HEK293 (cell line): ENCODE results near the gene COL11A2.
A peak's percentile ranks its signal among the peaks of the same experiment; 100 is the strongest.

ENCODE experiments used
- CTCF ChIA-PET: fragments of 350-600 bp; formaldehyde crosslinking; extraction: SDS; loops from one replicate; lab custom pipeline; 2021; ENCODE audit warnings: antibody characterized with exemption; lab: Yijun Ruan, JAX
- POLR2A ChIA-PET: fragments of 300-600 bp; formaldehyde crosslinking; extraction: SDS; loops from one replicate; lab custom pipeline; 2020; ENCODE audit warnings: antibody characterized with exemption, inconsistent platforms; lab: Yijun Ruan, JAX
- H3K27ac ChIP-seq: fragments of 200-500 bp; sonication (Bioruptor generic); 2 replicates; pipeline ENCODE4 v1.5.1; 2014; ENCODE audit warnings: low read depth, low read length, control low read depth, inconsistent platforms; ENCODE audit errors: extremely low read depth
- H3K36me3 ChIP-seq, 2 experiments: fragments of 200-500 bp in 1 of 2; sonication (Bioruptor generic) in 1 of 2; 1 replicate in 1 of 2; 2 replicates in 1 of 2; pipeline ENCODE4 v1.5.1; 2014 to 2017; ENCODE audit warnings: inconsistent platforms in 2 of 2, low read length in 2 of 2; ENCODE audit not compliant: control insufficient read depth in 2 of 2, insufficient read depth in 1 of 2
- H3K4me1 ChIP-seq: fragments of 200-500 bp; sonication (Bioruptor generic); 2 replicates; pipeline ENCODE4 v1.5.1; 2014; ENCODE audit warnings: mild to moderate bottlenecking, low read length, inconsistent platforms; ENCODE audit not compliant: control insufficient read depth, insufficient read depth
- H3K4me3 ChIP-seq: 2 replicates; pipeline ENCODE4 v1.5.1; 2011; ENCODE audit warnings: low read depth, mild to moderate bottlenecking, control low read depth, low read length, moderate library complexity
- H3K9me3 ChIP-seq: fragments of 200-500 bp; sonication (Bioruptor generic); 2 replicates; pipeline ENCODE4 v1.5.1; 2014; ENCODE audit warnings: low read depth, low read length, inconsistent platforms; ENCODE audit not compliant: control insufficient read depth, insufficient read depth
- BCL11B ChIP-seq: fragments of 450-650 bp; formaldehyde crosslinking; IDR thresholded peaks from 2 replicates; pipeline ENCODE4 v1.5.1; 2016; ENCODE audit warnings: low read depth, missing biosample characterization, missing genetic modification characterization
- EGR2 ChIP-seq: fragments of 450-650 bp; formaldehyde crosslinking; IDR thresholded peaks from 2 replicates; pipeline ENCODE4 v1.5.1; 2016; ENCODE audit warnings: low read depth, missing biosample characterization, missing genetic modification characterization
- GLIS2 ChIP-seq: fragments of 450-650 bp; formaldehyde crosslinking; IDR thresholded peaks from 2 replicates; pipeline ENCODE4 v1.5.1; 2016; ENCODE audit warnings: missing biosample characterization, missing genetic modification characterization
- KLF1 ChIP-seq: fragments of 450-650 bp; formaldehyde crosslinking; IDR thresholded peaks from 2 replicates; pipeline ENCODE4 v1.5.1; 2016; ENCODE audit warnings: missing biosample characterization, missing genetic modification characterization
- KLF16 ChIP-seq: fragments of 450-650 bp; formaldehyde crosslinking; IDR thresholded peaks from 2 replicates; pipeline ENCODE4 v1.5.1; 2017; ENCODE audit warnings: missing biosample characterization, missing genetic modification characterization
- PRDM1 ChIP-seq: fragments of 450-650 bp; formaldehyde crosslinking; IDR thresholded peaks from 2 replicates; pipeline ENCODE4; 2016; ENCODE audit warnings: missing biosample characterization, missing genetic modification characterization
- PRDM4 ChIP-seq: fragments of 450-650 bp; formaldehyde crosslinking; IDR thresholded peaks from 2 replicates; pipeline ENCODE4 v1.5.1; 2017; ENCODE audit warnings: missing biosample characterization, missing genetic modification characterization
- REPIN1 ChIP-seq: fragments of 450-650 bp; formaldehyde crosslinking; IDR thresholded peaks from 2 replicates; pipeline ENCODE4 v1.5.1; 2017; ENCODE audit warnings: missing biosample characterization, missing genetic modification characterization, low read depth
- SP2 ChIP-seq: fragments of 450-650 bp; formaldehyde crosslinking; IDR thresholded peaks from 2 replicates; pipeline ENCODE4 v1.5.1; 2016; ENCODE audit warnings: missing biosample characterization, missing genetic modification characterization
- SP7 ChIP-seq: fragments of 450-650 bp; formaldehyde crosslinking; IDR thresholded peaks from 2 replicates; pipeline ENCODE4 v1.5.1; 2016; ENCODE audit warnings: missing biosample characterization, missing genetic modification characterization
- YY1 ChIP-seq: fragments of 450-650 bp; formaldehyde crosslinking; IDR thresholded peaks from 2 replicates; pipeline ENCODE4 v1.5.1; 2018; ENCODE audit warnings: missing biosample characterization, missing genetic modification characterization
- ZBTB21 ChIP-seq: fragments of 450-650 bp; formaldehyde crosslinking; IDR thresholded peaks from 2 replicates; pipeline ENCODE4 v1.5.1; 2017; ENCODE audit warnings: missing biosample characterization, missing genetic modification characterization
- ZBTB26 ChIP-seq: fragments of 450-650 bp; formaldehyde crosslinking; optimal IDR thresholded peaks from 2 replicates; pipeline ENCODE3; 2016; ENCODE audit warnings: missing biosample characterization, mild to moderate bottlenecking, missing genetic modification characterization
- ZFP37 ChIP-seq: fragments of 450-650 bp; formaldehyde crosslinking; IDR thresholded peaks from 2 replicates; pipeline ENCODE4 v1.5.1; 2016; ENCODE audit warnings: missing biosample characterization, missing genetic modification characterization
- ZNF121 ChIP-seq: fragments of 450-650 bp; formaldehyde crosslinking; IDR thresholded peaks from 2 replicates; pipeline ENCODE4 v1.5.1; 2016; ENCODE audit warnings: missing biosample characterization, missing genetic modification characterization
- ZNF132 ChIP-seq: fragments of 450-650 bp; formaldehyde crosslinking; IDR thresholded peaks from 2 replicates; pipeline ENCODE4 v1.5.1; 2017; ENCODE audit warnings: missing biosample characterization, missing genetic modification characterization, borderline replicate concordance
- ZNF16 ChIP-seq: fragments of 450-650 bp; formaldehyde crosslinking; IDR thresholded peaks from 2 replicates; pipeline ENCODE4 v1.5.1; 2016; ENCODE audit warnings: low read depth, missing biosample characterization, missing genetic modification characterization
- ZNF184 ChIP-seq: fragments of 450-650 bp; IDR thresholded peaks from 2 replicates; pipeline ENCODE4 v1.5.1; 2018; ENCODE audit warnings: missing biosample characterization, mild to moderate bottlenecking, missing genetic modification characterization
- ZNF239 ChIP-seq: fragments of 450-650 bp; formaldehyde crosslinking; IDR thresholded peaks from 2 replicates; pipeline ENCODE4 v1.5.1; 2016; ENCODE audit warnings: missing biosample characterization, missing genetic modification characterization
- ZNF26 ChIP-seq: fragments of 450-650 bp; formaldehyde crosslinking; IDR thresholded peaks from 2 replicates; pipeline ENCODE4 v1.5.1; 2016; ENCODE audit warnings: missing biosample characterization, missing genetic modification characterization
- ZNF394 ChIP-seq: fragments of 450-650 bp; formaldehyde crosslinking; IDR thresholded peaks from 2 replicates; pipeline ENCODE4 v1.5.1; 2016; ENCODE audit warnings: missing biosample characterization, missing genetic modification characterization, mild to moderate bottlenecking, moderate library complexity, borderline replicate concordance
- ZNF398 ChIP-seq: fragments of 450-650 bp; formaldehyde crosslinking; IDR thresholded peaks from 2 replicates; pipeline ENCODE4 v1.5.1; 2017; ENCODE audit warnings: missing biosample characterization, missing genetic modification characterization
- ZNF433 ChIP-seq: fragments of 450-650 bp; formaldehyde crosslinking; IDR thresholded peaks from 2 replicates; pipeline ENCODE4 v1.5.1; 2016; ENCODE audit warnings: missing biosample characterization, missing genetic modification characterization, low read depth
- ZNF521 ChIP-seq: fragments of 450-650 bp; formaldehyde crosslinking; IDR thresholded peaks from 2 replicates; pipeline ENCODE4 v1.5.1; 2017; ENCODE audit warnings: missing biosample characterization, mild to moderate bottlenecking, missing genetic modification characterization
- ZNF549 ChIP-seq: fragments of 450-650 bp; IDR thresholded peaks from 2 replicates; pipeline ENCODE4 v1.5.1; 2018; ENCODE audit warnings: missing biosample characterization, missing genetic modification characterization, mild to moderate bottlenecking, inconsistent platforms, moderate library complexity
- ZNF558 ChIP-seq: fragments of 450-650 bp; formaldehyde crosslinking; IDR thresholded peaks from 2 replicates; pipeline ENCODE4 v1.5.1; 2016; ENCODE audit warnings: missing biosample characterization, missing genetic modification characterization
- ZNF571 ChIP-seq: fragments of 450-650 bp; formaldehyde crosslinking; IDR thresholded peaks from 2 replicates; pipeline ENCODE4 v1.5.0; 2017; ENCODE audit warnings: missing biosample characterization, missing genetic modification characterization
- ZNF585B ChIP-seq: fragments of 450-650 bp; formaldehyde crosslinking; IDR thresholded peaks from 2 replicates; pipeline ENCODE4 v1.5.1; 2016; ENCODE audit warnings: missing biosample characterization, missing genetic modification characterization
- ZNF624 ChIP-seq: fragments of 450-650 bp; formaldehyde crosslinking; IDR thresholded peaks from 2 replicates; pipeline ENCODE4 v1.5.1; 2017; ENCODE audit warnings: missing biosample characterization, missing genetic modification characterization
- ZNF626 ChIP-seq: fragments of 450-650 bp; sonication (Bioruptor Pico); formaldehyde crosslinking; IDR thresholded peaks from 2 replicates; pipeline ENCODE4 v1.5.1; 2018; ENCODE audit warnings: missing biosample characterization, missing genetic modification characterization, inconsistent platforms
- ZNF629 ChIP-seq: fragments of 450-650 bp; formaldehyde crosslinking; IDR thresholded peaks from 2 replicates; pipeline ENCODE4 v1.5.1; 2017; ENCODE audit warnings: missing biosample characterization, missing genetic modification characterization
- ZNF677 ChIP-seq: fragments of 450-650 bp; IDR thresholded peaks from 2 replicates; pipeline ENCODE4 v1.5.0; 2018; ENCODE audit warnings: missing biosample characterization, mild to moderate bottlenecking, missing genetic modification characterization, moderate library complexity
- ZNF830 ChIP-seq: fragments of 450-650 bp; IDR thresholded peaks from 2 replicates; pipeline ENCODE4 v1.5.0; 2018; ENCODE audit warnings: missing biosample characterization, missing genetic modification characterization, low read depth, mild to moderate bottlenecking, moderate library complexity

Gene COL11A2

GRCh38 chr6:33215271-33216116 lies 23.2 kb upstream of the COL11A2 start:
- Histone ChIP-seq H3K36me3 (peaks cover 8 to 13% of the 10 kb centered on the region in 2 experiments; a peak in 2 of 3 replicates), H3K9me3 (no peaks in the 10 kb centered on the region), H3K4me1 (peaks cover 6% of the 10 kb centered on the region), H3K27ac (no peak overlapping the region), H3K4me3 (no peak overlapping the region)
- POLR2A ChIA-PET: interaction anchor here (1.4 kb wide), 1 partner anchor 8 kb away, joined by 5 read pairs; the partner anchor contains the start of gene RING1
- CTCF ChIA-PET: interaction anchor here (1.1 kb wide), 1 partner anchor 219 kb away, joined by 3 read pairs; no protein-coding TSS in a partner anchor
- TF ChIP-seq ZNF521 (tag by site-specific recombination) (no peak), ZNF239 (tag by site-specific recombination) (no peak), SP2 (tag by site-specific recombination) (no peak), PRDM4 (tag by site-specific recombination) (0 out of 2 replicates have a peak, but pooled peaks have one; percentile 43), ZBTB21 (tag by site-specific recombination) (no peak), ZNF398 (tag by site-specific recombination) (peak; percentile 61), ZNF571 (tag by site-specific recombination) (no peak), ZBTB26 (tag by site-specific recombination) (no peak), ZNF558 (tag by site-specific recombination) (no peak), EGR2 (peak; percentile 83; the same call in 1 of the 2 replicates), BCL11B (tag by site-specific recombination) (no peak), ZNF433 (tag by site-specific recombination) (no peak), ZNF26 (tag by site-specific recombination) (no peak), ZNF830 (tag by site-specific recombination) (no peak), SP7 (tag by site-specific recombination) (no peak), GLIS2 (tag by site-specific recombination) (no peak), ZFP37 (no peak), ZNF624 (tag by site-specific recombination) (no peak), ZNF629 (tag by site-specific recombination) (no peak), PRDM1 (no peak), YY1 (tag by site-specific recombination) (no peak), KLF1 (tag by site-specific recombination) (peak; percentile 20; the same call in 1 of the 2 replicates), ZNF132 (tag by site-specific recombination) (no peak), KLF16 (tag by site-specific recombination) (no peak), ZNF121 (tag by site-specific recombination) (no peak), ZNF626 (no peak), ZNF585B (tag by site-specific recombination) (no peak), ZNF677 (tag by site-specific recombination) (no peak), ZNF16 (tag by site-specific recombination) (no peak), REPIN1 (tag by site-specific recombination) (no peak), ZNF549 (tag by site-specific recombination) (no peak), ZNF394 (tag by site-specific recombination) (no peak), ZNF184 (no peak)
